GM19372 (cell line): Measurements from ENCODE around the gene ARR3.
"Not testable (repeated sequence)": the region's sequence is repeated elsewhere in the genome, so short reads cannot be mapped to it uniquely, and the experiment has no call there.

ENCODE experiments used
- ATAC-seq: cut with Tn5 transposase; IDR thresholded peaks from one replicate; pipeline ENCODE4 v1.9.1; 2021; ENCODE audit warnings: mild to moderate bottlenecking, low read depth, moderate library complexity; ENCODE audit not compliant: unreplicated experiment

Gene ARR3

DNA sequence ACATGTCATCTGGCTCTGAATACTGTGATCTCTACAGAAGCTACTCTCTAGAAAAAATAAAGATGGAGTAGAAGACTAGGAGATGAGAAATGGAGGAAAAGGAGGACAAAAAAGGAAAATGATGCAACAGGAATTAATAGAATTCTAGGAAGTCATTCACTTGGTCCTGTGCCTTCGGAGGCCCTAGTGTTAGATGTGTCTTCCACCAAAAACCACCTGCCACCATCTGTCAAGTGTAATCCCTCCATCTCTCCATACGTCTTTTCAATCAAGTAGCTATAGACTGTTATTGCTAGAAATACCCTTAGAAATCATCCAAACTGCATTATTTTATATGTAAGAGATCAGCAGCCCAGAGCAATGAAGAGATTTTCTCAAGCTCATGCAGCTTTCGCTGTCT is 10.9 kb downstream of the ARR3 start:
- ATAC-seq, result no peak

DNA sequence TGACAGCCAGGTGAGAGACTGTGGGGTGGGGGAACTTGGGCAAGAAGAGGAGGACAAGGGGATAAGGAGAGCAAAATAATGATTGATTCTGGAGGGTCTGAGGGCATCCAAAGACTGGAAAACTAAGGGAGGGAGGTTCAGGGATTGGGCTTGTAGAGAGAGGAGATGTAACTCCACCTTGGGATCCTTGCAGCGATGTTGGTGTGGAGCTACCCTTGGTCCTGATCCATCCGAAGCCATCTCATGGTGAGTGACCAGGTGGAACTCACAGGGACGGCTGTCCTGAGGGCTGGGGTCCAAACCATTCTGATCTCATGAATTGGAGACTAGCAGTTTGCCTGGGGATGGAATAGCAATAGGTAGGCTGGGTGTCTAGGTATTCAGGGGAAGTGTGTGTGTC is 12.4 kb downstream of the ARR3 start:
- no peak for ATAC-seq

DNA sequence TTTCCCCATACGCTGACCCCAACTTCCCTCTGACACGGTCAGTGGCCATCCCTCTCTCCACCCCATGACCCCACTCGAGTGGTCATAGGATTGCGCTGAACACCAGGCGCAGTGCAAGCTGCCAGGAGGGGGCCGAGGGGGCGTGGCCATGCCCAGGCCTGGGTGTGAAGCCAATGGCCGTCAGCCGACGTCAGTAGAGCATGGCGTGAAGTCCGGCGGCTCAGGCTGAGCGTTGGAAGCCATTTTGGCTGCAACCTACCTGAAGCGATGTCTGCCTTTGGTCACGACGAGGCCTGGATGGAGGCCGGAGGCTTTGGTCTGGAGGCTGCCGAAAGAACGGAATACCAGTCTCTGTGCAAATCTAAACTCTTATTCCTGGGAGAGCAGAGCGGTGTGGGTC is 13.8 kb downstream of the ARR3 start, which contains the start of gene RAB41:
Gene RAB41, plus strand, starts transcription at position 222 of the 400 bp plus-strand sequence. Its CDS starts 46 bp downstream, at position 268.
- no peak for ATAC-seq

DNA sequence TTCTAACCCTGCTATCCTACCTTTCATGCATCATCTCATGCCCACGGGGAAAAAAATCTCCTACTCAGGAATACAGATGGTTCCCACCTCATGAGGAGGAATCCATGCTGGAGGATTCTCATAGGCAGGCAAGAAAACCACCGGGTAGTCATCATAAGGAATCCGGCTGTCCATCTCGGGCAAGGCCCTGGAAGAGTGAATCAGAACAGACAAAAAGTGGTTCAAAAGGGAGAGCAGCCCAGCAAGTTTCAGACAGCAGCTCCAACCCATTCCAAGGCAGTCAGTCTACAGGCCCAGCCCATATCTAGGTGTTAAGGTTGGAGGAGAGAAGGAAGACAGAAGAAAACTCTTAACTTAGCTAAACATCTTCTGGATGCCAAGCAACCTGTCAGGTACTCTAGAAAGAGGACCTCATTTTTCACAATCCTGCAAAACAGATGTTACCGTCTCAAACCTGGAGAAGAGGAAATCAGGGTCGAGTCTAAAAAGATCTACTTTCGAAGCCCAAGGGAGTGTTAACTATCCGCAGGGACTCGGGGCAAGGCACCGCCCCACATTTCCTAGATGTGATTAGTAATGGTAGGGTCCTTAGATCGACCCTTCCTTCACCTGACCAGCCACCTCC is 21.1 kb downstream of the ARR3 start:
- no peak for ATAC-seq

DNA sequence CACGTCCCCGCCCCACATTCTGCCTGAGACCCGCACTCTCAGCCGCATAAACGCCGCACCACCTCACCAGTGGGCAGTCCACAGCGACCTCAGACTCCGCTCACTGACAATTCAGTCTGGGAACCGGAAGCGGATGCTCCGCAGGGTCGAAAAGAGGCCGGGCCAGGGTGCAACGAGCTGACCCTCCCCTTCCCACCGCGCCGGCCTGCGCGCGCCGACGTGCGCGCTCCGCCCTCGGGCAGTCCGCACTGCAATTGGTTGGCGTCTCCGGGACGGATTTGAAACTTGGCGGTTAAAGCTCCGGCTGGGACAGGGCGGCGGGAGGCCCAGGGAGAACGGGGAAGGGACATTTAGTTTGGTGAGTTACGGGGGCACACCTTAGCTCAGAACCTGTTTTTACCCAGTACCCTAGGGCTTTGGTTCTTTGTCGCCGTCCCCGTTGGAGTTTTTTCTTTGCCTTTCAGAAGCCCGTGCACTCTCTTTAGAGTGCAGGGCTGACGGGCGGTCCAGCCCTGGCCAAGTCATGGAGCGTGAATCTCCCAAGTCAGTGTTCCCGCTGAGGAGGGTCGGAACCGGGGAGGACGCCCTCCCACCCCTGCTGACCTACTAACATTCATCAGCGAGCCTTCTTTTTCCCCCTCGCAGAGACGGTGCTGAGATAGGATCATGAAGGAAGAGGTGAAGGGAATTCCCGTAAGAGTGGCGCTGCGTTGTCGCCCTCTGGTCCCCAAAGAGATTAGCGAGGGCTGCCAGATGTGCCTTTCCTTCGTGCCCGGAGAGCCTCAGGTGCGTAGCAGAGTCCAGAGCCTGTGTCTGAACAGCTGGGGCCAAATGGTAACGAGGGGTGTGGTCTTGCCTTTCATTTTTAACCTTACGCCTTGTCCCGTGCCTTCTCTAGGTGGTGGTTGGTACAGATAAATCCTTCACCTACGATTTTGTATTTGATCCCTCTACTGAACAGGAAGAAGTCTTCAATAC is 21.9 kb downstream of the ARR3 start, which contains the start of the genes KIF4A and PDZD11:
Gene KIF4A, plus strand, starts transcription at position 312 of the 978 bp plus-strand sequence. Its CDS starts 355 bp downstream, at position 667.
Gene PDZD11, minus strand, starts transcription at position 135 of the 978 bp plus-strand sequence. CDS start 586 bp downstream, outside the sequence.
- peak; percentile 97 for ATAC-seq

DNA sequence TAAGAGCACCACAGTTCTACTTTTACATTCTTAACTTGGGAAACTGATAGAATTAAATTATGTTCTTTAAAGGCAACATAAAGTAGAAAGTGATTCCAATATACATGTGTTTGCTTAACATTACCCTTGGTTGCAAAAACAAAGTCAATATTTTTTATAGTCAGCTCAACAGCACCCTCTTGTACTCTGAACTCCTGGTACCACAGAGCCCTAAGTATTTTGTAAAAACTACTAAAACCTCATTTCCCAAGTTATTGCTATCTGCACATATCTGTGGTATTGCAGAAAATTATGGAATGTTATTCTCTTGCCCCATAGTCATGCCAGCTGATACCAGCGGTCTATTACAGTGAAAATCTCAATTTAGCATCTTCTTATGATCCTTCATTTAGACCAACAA is 24.7 kb downstream of the ARR3 start:
- ATAC-seq, result no peak

DNA sequence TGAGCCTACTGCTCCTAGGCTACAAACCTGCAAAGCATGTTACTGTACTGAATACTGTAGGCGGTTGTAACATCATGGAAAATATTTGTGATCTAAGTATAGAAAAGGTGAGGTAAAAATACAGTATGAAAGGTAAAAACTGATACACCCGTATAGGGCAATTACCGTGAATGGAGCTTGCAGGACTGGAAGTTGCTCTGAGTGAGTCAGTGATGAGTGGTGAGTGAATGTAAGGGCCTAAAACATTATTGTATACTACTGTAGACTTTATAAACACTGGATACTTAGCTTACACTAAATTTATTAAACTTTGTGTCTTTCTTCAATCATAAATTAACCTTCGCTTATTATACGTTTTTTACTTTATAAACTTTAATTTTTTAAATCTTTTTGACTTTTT is 25.5 kb downstream of the ARR3 start:
- ATAC-seq, result no peak

DNA sequence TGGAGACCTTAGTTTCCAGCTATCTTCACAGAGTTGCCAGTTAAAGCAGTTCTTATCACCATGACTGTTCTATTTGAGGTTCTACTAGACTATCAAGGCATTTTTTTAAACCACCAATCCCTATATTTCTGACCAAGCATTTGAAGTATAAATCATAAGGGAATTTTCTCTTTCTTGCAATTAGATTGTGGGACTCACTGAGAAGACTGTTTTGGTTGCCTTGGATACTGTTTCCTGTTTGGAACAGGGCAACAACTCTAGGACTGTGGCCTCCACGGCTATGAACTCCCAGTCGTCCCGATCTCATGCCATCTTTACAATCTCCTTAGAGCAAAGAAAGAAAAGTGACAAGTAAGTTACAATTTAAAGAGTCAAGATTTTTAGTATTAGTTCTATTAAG is 33.6 kb downstream of the ARR3 start:
- no peak for ATAC-seq

DNA sequence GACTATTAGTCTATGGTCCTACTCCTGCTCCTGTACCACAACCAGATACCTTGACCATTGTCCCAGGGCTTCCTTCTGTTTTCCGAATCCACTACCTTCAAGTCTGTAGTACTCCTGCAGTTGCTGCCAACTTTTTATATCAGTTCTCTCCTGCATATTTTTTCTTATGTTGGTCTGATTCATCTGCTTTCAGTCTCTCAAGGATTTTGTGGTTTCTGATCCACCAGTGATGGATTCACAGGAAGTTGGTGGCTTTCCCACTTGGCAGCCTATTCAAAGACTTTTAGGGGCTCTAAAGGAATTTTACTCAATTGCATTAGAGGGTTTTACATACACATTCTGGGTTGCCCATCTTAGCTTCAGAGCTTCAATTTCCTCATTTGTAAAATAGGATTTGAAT is 45.4 kb downstream of the ARR3 start:
- ATAC-seq, result no peak

DNA sequence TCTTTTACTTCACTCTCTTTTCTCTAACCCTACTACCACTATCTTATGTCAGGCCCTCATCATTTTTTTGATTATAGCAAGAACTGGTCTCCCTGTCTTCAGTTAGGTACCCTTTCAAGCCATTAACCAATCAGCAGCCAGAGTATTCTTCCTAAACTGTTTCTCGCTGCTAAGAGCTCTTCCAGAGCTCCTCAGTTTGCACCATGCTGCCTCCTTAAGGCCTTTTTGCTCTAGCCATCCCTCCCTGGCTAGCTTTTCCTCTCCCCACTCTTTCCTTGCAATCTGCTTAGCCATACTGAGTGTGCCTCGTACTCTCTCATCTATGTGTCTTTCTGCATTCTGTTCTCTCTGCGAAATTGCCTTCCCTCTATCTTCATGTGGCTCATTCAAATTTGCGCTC is 54.6 kb downstream of the ARR3 start:
- ATAC-seq, result no peak

DNA sequence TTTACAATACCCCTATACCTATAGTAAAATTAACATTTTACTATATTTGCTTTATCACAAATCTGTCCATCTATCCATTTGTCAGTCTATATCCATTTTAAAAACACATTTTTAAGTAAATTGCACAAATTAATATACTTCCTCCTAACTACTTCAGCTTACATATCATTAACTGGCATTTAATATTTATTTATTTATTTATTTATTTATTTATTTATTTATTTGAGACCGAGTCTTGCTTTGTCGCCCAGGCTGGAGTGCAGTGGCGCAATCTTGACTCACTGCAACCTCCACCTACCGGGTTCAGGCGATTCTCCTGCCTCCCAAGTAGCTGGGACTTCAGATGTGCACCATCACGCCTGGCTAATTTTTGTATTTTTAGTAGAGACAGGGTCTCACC is 55.5 kb downstream of the ARR3 start:
- not testable (repeated sequence) for ATAC-seq

DNA sequence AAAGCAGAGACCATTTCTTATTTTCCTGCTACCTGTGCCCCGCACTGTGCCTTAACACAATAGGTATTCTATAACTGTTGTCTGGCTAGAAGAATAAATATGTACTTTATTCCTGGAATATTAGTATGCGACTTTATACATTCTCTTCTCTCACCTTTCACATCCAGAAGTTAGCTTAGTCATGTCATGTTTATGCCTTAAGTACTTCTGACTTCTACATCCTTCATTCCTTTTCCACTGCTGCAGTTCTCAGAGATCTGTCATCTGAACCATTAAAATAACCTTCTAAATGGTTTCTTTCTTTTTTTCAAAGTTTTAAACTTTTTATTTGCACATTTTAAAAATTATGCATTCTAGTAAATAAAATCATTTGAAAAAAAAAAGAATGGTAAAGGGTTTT is 56.2 kb downstream of the ARR3 start:
- no peak for ATAC-seq

DNA sequence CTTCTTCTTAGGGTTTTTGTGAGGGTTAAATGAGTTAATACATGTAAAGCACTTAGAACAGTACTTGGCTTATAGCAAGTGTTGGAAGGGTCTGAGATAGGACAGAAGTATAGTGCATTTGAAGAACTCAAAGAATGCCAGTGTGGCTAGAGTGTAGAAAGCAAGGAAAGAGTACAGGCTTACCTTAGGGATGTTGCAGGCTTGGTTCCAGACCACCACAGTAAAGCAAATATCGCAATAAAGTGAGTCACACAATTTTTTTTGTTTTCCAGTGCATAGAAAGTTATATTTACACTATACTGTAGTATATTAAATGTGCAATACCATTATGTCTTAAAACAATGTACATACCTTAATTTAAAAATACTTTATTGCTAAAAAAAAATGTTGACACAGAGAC is 63.0 kb downstream of the ARR3 start:
- no peak for ATAC-seq
